Measurements from ENCODE around the gene MAPKAP1. TPM values are rescaled to one million over a fixed set of nuclear protein-coding genes. Genes with fewer than 3 reads are reported as not detected.

The MAPKAP1 gene
- polyA plus RNA-seq, 1 donor from 2014 or later, result 57.5 TPM

DNA sequence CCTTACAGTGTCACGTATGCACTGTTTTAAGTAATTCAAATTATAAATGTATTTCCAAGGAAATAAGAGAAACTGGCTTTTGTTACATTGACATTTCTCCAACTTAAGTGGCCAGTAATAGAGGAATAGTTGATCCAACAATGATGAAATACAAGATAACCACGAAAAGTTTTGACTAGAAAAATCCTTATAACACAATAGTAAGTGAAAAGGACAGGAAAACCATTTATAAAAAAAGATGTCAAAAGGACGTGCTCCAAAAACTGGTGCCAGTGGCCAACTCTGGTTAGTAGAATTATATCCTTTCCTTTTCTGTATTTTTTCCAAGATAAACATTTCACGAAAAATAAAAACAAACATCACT lies 234.5 kb downstream of the MAPKAP1 start:
- no peak overlapping the region for H3K4me2 ChIP-seq (ENCODE audit: low read length)

DNA sequence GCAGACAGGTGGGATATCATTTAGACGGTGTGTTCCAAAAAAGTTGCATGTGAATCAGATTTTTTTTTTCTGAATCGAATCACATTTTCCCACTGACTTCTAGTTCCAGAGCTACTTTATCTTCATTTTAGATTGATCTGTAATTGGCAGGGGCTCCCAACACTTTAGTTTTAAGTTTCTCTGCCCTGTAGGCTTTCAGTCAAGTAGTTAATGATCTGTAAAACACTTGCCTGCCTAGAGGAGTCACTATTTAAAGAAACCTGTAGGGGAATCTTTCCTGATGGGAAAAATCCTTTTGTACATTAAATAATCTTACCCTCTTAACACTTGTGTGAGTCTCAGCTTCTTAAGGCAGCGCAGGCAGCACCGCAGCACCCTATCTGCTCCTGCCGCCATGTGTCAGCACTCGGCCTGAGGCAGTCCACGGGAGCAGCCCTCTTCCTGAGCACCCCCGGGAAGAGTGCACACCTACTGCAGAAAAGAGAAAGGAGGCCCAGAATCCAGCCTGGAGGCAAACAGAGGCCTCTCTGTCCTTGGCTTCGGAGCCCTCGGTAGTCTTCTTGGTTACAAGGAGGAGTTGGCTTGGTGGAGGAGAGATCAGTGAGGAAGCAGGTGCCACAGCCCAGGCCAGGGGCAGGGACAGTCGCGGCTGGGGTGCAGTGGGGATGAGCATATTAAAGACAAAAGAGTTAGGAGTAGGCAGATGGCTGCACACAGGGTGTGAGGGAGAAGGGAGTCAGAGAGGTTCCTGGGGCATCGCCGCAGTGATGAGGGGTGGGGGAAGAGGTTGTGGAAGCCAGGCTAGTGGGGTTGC lies 236.0 kb downstream of the MAPKAP1 start:
- Histone ChIP-seq H3K4me2 (ENCODE audit: low read length) (no peak overlapping the region), H3K9me2 (ENCODE audit: insufficient read depth, low read length) (no peaks in the 10 kb centered on the region), H3K4me3 (ENCODE audit: low read length) (no peak overlapping the region), H2AFZ (ENCODE audit: low read depth, low read length) (no peak overlapping the region), H3K27me3 (ENCODE audit: insufficient read depth, low read depth, low read length) (no peaks in the 10 kb centered on the region), H3K79me2 (replicated peaks; ENCODE audit: insufficient read depth, low read length) (no peaks in the 10 kb centered on the region), H3K27ac (ENCODE audit: low read length) (no peak overlapping the region), H4K20me1 (ENCODE audit: insufficient read depth) (no peaks in the 10 kb centered on the region), H3K36me3 (ENCODE audit: insufficient read depth, low read length) (no peaks in the 10 kb centered on the region), H3K9ac (ENCODE audit: low read length) (no peak overlapping the region), H3K9me3 (ENCODE audit: low read length) (no peaks in the 10 kb centered on the region), H3F3A (ENCODE audit: insufficient read depth, low read length, poor library complexity, severe bottlenecking) (no peaks in the 10 kb centered on the region)
- TF ChIP-seq, protein P1, sequence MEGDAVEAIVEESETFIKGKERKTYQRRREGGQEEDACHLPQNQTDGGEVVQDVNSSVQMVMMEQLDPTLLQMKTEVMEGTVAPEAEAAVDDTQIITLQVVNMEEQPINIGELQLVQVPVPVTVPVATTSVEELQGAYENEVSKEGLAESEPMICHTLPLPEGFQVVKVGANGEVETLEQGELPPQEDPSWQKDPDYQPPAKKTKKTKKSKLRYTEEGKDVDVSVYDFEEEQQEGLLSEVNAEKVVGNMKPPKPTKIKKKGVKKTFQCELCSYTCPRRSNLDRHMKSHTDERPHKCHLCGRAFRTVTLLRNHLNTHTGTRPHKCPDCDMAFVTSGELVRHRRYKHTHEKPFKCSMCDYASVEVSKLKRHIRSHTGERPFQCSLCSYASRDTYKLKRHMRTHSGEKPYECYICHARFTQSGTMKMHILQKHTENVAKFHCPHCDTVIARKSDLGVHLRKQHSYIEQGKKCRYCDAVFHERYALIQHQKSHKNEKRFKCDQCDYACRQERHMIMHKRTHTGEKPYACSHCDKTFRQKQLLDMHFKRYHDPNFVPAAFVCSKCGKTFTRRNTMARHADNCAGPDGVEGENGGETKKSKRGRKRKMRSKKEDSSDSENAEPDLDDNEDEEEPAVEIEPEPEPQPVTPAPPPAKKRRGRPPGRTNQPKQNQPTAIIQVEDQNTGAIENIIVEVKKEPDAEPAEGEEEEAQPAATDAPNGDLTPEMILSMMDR (IDR thresholded peaks at IDR 0.05; ENCODE audit: poor library complexity, severe bottlenecking), result no peak
- TF ChIP-seq POLR2AphosphoS5 (IDR thresholded peaks at IDR 0.05), result no peak
- no peak for TF ChIP-seq EP300 (conservative IDR thresholded peaks at IDR 0.05; ENCODE audit: poor library complexity, severe bottlenecking)
- no peak for TF ChIP-seq TAF1 (IDR thresholded peaks at IDR 0.05; ENCODE audit: low read depth)
- TF ChIP-seq, protein P2, sequence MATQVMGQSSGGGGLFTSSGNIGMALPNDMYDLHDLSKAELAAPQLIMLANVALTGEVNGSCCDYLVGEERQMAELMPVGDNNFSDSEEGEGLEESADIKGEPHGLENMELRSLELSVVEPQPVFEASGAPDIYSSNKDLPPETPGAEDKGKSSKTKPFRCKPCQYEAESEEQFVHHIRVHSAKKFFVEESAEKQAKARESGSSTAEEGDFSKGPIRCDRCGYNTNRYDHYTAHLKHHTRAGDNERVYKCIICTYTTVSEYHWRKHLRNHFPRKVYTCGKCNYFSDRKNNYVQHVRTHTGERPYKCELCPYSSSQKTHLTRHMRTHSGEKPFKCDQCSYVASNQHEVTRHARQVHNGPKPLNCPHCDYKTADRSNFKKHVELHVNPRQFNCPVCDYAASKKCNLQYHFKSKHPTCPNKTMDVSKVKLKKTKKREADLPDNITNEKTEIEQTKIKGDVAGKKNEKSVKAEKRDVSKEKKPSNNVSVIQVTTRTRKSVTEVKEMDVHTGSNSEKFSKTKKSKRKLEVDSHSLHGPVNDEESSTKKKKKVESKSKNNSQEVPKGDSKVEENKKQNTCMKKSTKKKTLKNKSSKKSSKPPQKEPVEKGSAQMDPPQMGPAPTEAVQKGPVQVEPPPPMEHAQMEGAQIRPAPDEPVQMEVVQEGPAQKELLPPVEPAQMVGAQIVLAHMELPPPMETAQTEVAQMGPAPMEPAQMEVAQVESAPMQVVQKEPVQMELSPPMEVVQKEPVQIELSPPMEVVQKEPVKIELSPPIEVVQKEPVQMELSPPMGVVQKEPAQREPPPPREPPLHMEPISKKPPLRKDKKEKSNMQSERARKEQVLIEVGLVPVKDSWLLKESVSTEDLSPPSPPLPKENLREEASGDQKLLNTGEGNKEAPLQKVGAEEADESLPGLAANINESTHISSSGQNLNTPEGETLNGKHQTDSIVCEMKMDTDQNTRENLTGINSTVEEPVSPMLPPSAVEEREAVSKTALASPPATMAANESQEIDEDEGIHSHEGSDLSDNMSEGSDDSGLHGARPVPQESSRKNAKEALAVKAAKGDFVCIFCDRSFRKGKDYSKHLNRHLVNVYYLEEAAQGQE (IDR thresholded peaks at IDR 0.05; ENCODE audit: borderline replicate concordance), result no peak
- TF ChIP-seq SMC3 (conservative IDR thresholded peaks at IDR 0.05; ENCODE audit: poor library complexity), result no peak

More for the DNA sequence above, 234.5 kb downstream of the MAPKAP1 start:
- Histone ChIP-seq H3K9me2 (ENCODE audit: insufficient read depth, low read length) (no peaks in the 10 kb centered on the region), H2AFZ (ENCODE audit: low read depth, low read length) (no peak overlapping the region), H4K20me1 (ENCODE audit: insufficient read depth) (no peaks in the 10 kb centered on the region), H3K79me2 (replicated peaks; ENCODE audit: insufficient read depth, low read length) (no peaks in the 10 kb centered on the region), H3K27ac (ENCODE audit: low read length) (no peak overlapping the region), H3F3A (ENCODE audit: insufficient read depth, low read length, poor library complexity, severe bottlenecking) (no peaks in the 10 kb centered on the region), H3K4me3 (ENCODE audit: low read length) (no peak overlapping the region), H3K9me3 (ENCODE audit: low read length) (no peaks in the 10 kb centered on the region), H3K36me3 (ENCODE audit: insufficient read depth, low read length) (no peaks in the 10 kb centered on the region), H3K27me3 (ENCODE audit: insufficient read depth, low read depth, low read length) (no peaks in the 10 kb centered on the region), H3K9ac (ENCODE audit: low read length) (no peak overlapping the region)
- no peak for TF ChIP-seq MXI1 (conservative IDR thresholded peaks at IDR 0.05; ENCODE audit: poor library complexity, severe bottlenecking)
- TF ChIP-seq SMC3 (conservative IDR thresholded peaks at IDR 0.05; ENCODE audit: poor library complexity), result no peak
- no peak for TF ChIP-seq RAD21 (conservative IDR thresholded peaks at IDR 0.05)
- no peak for TF ChIP-seq EZH2 (IDR thresholded peaks at IDR 0.05; ENCODE audit: borderline replicate concordance, insufficient read depth, low read length, poor library complexity, severe bottlenecking)
